Prostate gland (tissue), 2 donors: ENCODE measurements around the gene SERPINB13.

ENCODE experiments used
- POLR2A ChIP-seq: fragments of 450-650 bp; IDR thresholded peaks from one replicate; pipeline ENCODE4 v1.6.1; 2016; ENCODE audit warnings: antibody characterized with exemption, mild to moderate bottlenecking
- POLR2AphosphoS5 ChIP-seq: sonication (generic); formaldehyde crosslinking; IDR thresholded peaks from one replicate; pipeline ENCODE4 v1.6.1; 2017; ENCODE audit warnings: antibody characterized with exemption
- TF ChIP-seq, protein P1 (sequence below), 4 experiments: fragments of 200-600 bp in 2 of 4; fragments of 450-650 bp in 2 of 4; sonication (generic) in 2 of 4; IDR thresholded peaks; 1 replicate in 3 of 4; 2 replicates in 1 of 4; pipeline ENCODE4 v1.5.1; 2016 to 2019; ENCODE audit warnings: antibody characterized with exemption in 4 of 4, mild to moderate bottlenecking in 2 of 4, moderate library complexity in 2 of 4

DNA sequence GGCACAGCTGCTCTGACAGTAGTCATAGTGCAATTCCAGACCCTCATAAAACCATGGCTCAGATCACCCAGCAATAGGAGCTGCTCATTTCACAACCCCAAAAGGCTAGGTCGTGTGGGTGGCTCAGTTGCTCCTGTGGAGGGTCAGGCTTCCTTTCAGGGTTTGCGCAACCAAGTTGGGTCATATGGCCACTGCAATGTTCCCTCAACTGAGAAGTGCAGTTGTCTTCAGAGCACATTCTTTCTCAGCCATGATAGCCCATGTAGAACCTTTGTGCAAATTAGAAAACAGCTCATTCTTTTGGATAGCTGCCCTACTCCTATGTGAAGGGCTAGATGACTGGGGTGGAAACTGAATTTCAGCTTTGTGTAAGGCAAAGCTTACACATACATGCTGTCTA, 3.2 kb downstream of the SERPINB13 start:
- TF ChIP-seq, protein P1, sequence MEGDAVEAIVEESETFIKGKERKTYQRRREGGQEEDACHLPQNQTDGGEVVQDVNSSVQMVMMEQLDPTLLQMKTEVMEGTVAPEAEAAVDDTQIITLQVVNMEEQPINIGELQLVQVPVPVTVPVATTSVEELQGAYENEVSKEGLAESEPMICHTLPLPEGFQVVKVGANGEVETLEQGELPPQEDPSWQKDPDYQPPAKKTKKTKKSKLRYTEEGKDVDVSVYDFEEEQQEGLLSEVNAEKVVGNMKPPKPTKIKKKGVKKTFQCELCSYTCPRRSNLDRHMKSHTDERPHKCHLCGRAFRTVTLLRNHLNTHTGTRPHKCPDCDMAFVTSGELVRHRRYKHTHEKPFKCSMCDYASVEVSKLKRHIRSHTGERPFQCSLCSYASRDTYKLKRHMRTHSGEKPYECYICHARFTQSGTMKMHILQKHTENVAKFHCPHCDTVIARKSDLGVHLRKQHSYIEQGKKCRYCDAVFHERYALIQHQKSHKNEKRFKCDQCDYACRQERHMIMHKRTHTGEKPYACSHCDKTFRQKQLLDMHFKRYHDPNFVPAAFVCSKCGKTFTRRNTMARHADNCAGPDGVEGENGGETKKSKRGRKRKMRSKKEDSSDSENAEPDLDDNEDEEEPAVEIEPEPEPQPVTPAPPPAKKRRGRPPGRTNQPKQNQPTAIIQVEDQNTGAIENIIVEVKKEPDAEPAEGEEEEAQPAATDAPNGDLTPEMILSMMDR (IDR thresholded peaks at IDR 0.05): no peak
- TF ChIP-seq POLR2A: no peak
- TF ChIP-seq POLR2AphosphoS5: no peak
